Muscle layer of duodenum (tissue), 2 donors: ENCODE measurements around the gene BRD3OS.
"Not testable (repeated sequence)": the region's sequence is repeated elsewhere in the genome, so short reads cannot be mapped to it uniquely, and the experiment has no call there.

ENCODE experiments used
- H3K27ac ChIP-seq: one replicate; pipeline ENCODE4 v1.7.0; 2013; ENCODE audit warnings: mild to moderate bottlenecking, low read length
- H3K27me3 ChIP-seq: one replicate; pipeline ENCODE4 v1.7.0; 2013; ENCODE audit warnings: low read depth, mild to moderate bottlenecking, control low read depth, low read length
- H3K36me3 ChIP-seq, 2 donors: one replicate each; pipeline ENCODE4 v1.7.0; 2013; ENCODE audit warnings: low read length in 2 of 2, control low read depth in 1 of 2, mild to moderate bottlenecking in 1 of 2; ENCODE audit not compliant: insufficient read depth in 2 of 2, control insufficient read depth in 1 of 2
- H3K4me1 ChIP-seq, 2 donors: one replicate each; pipeline ENCODE4 v1.7.0; 2013; ENCODE audit warnings: low read length in 2 of 2, mild to moderate bottlenecking in 2 of 2, control low read depth in 1 of 2, moderate library complexity in 1 of 2; ENCODE audit not compliant: insufficient read depth in 2 of 2, control insufficient read depth in 1 of 2
- H3K4me3 ChIP-seq, 2 donors: one replicate each; pipeline ENCODE4 v1.7.0; 2013; ENCODE audit warnings: low read length in 2 of 2, low read depth in 1 of 2, mild to moderate bottlenecking in 1 of 2
- H3K9me3 ChIP-seq, 2 donors: one replicate each; pipeline ENCODE4 v1.7.0; 2013; ENCODE audit warnings: low read length in 2 of 2, control low read depth in 1 of 2, mild to moderate bottlenecking in 1 of 2; ENCODE audit not compliant: control insufficient read depth in 1 of 2
- donor health status: healthy.

The BRD3OS gene

GRCh38 chr9:134072683-134073082 lies 47.4 kb downstream of the BRD3OS start:
- H3K4me3 ChIP-seq = not testable (repeated sequence)

DNA sequence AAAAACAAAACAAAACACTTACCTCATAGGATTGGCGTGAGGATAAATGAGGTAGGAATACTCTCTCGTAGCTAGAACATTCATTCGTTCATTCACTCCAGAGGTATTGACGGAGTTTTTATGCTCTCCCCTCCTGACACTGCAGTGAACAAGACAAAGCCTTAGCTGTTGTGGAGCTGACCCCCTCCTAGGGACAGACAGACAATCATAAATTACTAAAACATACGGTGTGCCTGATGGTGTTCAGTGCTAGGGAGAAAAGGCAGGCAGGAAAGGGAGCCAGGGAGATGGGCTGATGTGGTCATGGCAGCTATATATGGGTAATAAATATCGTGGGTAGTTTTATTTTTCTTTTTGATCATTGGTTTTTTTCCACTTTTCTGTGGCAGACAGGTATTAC lies 48.2 kb downstream of the BRD3OS start:
- Histone ChIP-seq H3K4me1 (no peaks in the 10 kb centered on the region), H3K27ac (no peak overlapping the region), H3K4me3 (no peak overlapping the region), H3K36me3 (no peaks in the 10 kb centered on the region), H3K27me3 (no peaks in the 10 kb centered on the region), H3K9me3 (peaks cover 0 to 11% of the 10 kb centered on the region in 2 donors)

More at GRCh38 chr9:134072683-134073082, 47.4 kb downstream of the BRD3OS start:
- not testable (repeated sequence) for H3K36me3 ChIP-seq, H3K4me1 ChIP-seq, H3K27me3 ChIP-seq, H3K27ac ChIP-seq
- H3K9me3 ChIP-seq = peaks cover 0 to 10% of the 10 kb centered on the region in 2 donors

DNA sequence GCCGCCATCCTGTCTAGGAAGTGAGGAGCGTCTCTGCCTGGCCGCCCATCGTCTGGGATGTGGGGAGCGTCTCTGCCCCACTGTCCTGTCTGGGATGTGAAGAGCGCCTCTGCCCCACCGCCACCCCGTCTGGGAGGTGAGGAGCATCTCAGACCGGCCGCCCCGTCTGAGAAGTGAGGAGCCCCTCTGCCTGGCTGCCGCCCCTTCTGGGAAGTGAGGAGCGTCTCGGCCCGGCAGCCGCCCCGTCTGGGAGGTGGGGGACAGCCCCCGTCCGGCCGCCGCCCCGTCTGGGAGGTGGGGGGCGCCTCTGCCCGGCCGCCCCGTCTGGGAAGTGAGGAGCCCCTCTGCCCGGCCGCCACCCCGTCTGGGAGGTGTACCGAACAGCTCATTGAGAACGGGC lies 50.4 kb downstream of the BRD3OS start:
- H3K27ac ChIP-seq, H3K36me3 ChIP-seq, H3K27me3 ChIP-seq, H3K4me3 ChIP-seq, H3K4me1 ChIP-seq: not testable (repeated sequence)
- H3K9me3 ChIP-seq = peaks cover 0 to 23% of the 10 kb centered on the region in 2 donors

DNA sequence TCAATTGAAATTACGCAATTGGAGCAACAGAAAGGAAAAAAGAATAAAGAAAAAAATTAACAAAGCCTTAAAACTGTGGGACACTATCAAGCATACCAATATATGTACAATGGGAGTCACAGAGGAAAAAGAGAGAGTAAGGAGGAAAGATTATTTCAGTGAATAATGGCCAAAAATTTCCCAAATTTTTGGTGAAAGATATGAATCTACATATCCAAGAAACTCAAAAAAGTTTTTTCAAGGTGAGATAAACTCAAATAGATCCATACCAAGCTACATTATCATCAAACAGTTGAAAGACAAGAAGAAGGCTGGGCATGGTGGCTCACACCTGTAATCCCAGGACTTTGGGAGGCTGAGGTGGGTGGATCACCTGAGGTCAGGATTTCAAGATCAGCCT lies 51.4 kb downstream of the BRD3OS start:
- peaks cover 0 to 23% of the 10 kb centered on the region in 2 donors for H3K9me3 ChIP-seq

More for the DNA sequence above, 51.4 kb downstream of the BRD3OS start:
- Histone ChIP-seq H3K27me3 (no peaks in the 10 kb centered on the region), H3K36me3 (no peaks in the 10 kb centered on the region), H3K27ac (no peak overlapping the region), H3K4me3 (no peak overlapping the region), H3K4me1 (no peaks in the 10 kb centered on the region)
